Liver (tissue), 9 donors: ENCODE measurements around the gene RSRC1. TPM values are rescaled to one million over a fixed set of nuclear protein-coding genes. Genes with fewer than 3 reads are reported as not detected.

Experiments
- DNase-seq: peaks from one replicate; pipeline ENCODE4 v3.0.0-alpha.2; 2017; ENCODE audit warnings: low spot score
- H3K27ac ChIP-seq, 2 donors: one replicate each; pipeline ENCODE4 v1.7.0; 2013; ENCODE audit warnings: inconsistent platforms in 2 of 2, low read length in 2 of 2, control low read depth in 1 of 2, low read depth in 1 of 2, mild to moderate bottlenecking in 1 of 2
- H3K27me3 ChIP-seq, 4 donors: one replicate each; pipeline versions ENCODE4 v1.6.1 to v1.7.0; 2013; ENCODE audit warnings: low read length in 3 of 4, inconsistent platforms in 1 of 4, mild to moderate bottlenecking in 1 of 4, moderate library complexity in 1 of 4; ENCODE audit not compliant: control insufficient read depth in 4 of 4, insufficient read depth in 4 of 4
- H3K36me3 ChIP-seq, 4 donors: one replicate each; pipeline versions ENCODE4 v1.6.1 to v1.7.0; 2013; ENCODE audit warnings: low read length in 3 of 4, mild to moderate bottlenecking in 3 of 4, low read depth in 1 of 4, moderate library complexity in 1 of 4; ENCODE audit not compliant: control insufficient read depth in 4 of 4, insufficient read depth in 3 of 4
- H3K4me1 ChIP-seq, 4 donors: one replicate each; pipeline versions ENCODE4 v1.6.1 to v1.7.0; 2013; ENCODE audit warnings: low read length in 3 of 4, mild to moderate bottlenecking in 3 of 4, moderate library complexity in 1 of 4; ENCODE audit not compliant: control insufficient read depth in 4 of 4, insufficient read depth in 4 of 4
- H3K4me3 ChIP-seq, 3 donors: one replicate each; pipeline versions ENCODE4 v1.6.1 to v1.7.0; 2013; ENCODE audit warnings: low read length in 3 of 3, control low read depth in 1 of 3, low read depth in 1 of 3, mild to moderate bottlenecking in 1 of 3
- H3K9ac ChIP-seq, 2 donors: one replicate each; pipeline ENCODE4 v1.7.0; 2013; ENCODE audit warnings: low read length in 2 of 2, mild to moderate bottlenecking in 2 of 2, moderate library complexity in 2 of 2, control low read depth in 1 of 2, low read depth in 1 of 2
- H3K9me3 ChIP-seq, 4 donors: one replicate each; pipeline versions ENCODE4 v1.6.1 to v1.7.0; 2013; ENCODE audit warnings: low read length in 3 of 4; ENCODE audit not compliant: control insufficient read depth in 4 of 4
- ATF3 ChIP-seq: IDR thresholded peaks from 2 replicates; pipeline ENCODE4 v1.6.1; 2016; ENCODE audit warnings: antibody characterized with exemption
- CTCF ChIP-seq: fragments of 150-350 bp; IDR thresholded peaks from 2 replicates; pipeline ENCODE4 v1.5.1; 2017; ENCODE audit warnings: improper control_type of control experiment, low read depth, low read length; ENCODE audit not compliant: missing input control
- FOXA1 ChIP-seq: IDR thresholded peaks from 2 replicates; pipeline ENCODE4 v1.6.1; 2016; ENCODE audit warnings: antibody characterized with exemption
- FOXA2 ChIP-seq: IDR thresholded peaks from 2 replicates; pipeline ENCODE4 v1.6.1; 2016; ENCODE audit warnings: antibody characterized with exemption
- GABPA ChIP-seq, 2 donors: IDR thresholded peaks in 1 of 2; conservative IDR thresholded peaks in 1 of 2; 2 replicates each; pipeline ENCODE4 v1.6.1; 2016; ENCODE audit warnings: antibody characterized with exemption in 2 of 2, mild to moderate bottlenecking in 1 of 2, moderate library complexity in 1 of 2
- HNF4A ChIP-seq, 2 donors: conservative IDR thresholded peaks; 2 replicates each; pipeline ENCODE4 v1.6.1; 2016; ENCODE audit warnings: antibody characterized with exemption in 2 of 2, mild to moderate bottlenecking in 2 of 2
- HNF4G ChIP-seq: IDR thresholded peaks from 2 replicates; pipeline ENCODE4 v1.6.1; 2016; ENCODE audit warnings: antibody characterized with exemption
- MAX ChIP-seq: IDR thresholded peaks from 2 replicates; pipeline ENCODE4 v1.6.1; 2016; ENCODE audit warnings: antibody characterized with exemption
- NR2F2 ChIP-seq: IDR thresholded peaks from 2 replicates; pipeline ENCODE4 v1.6.1; 2016; ENCODE audit warnings: antibody characterized with exemption
- RAD21 ChIP-seq, 2 donors: IDR thresholded peaks; 2 replicates each; pipeline ENCODE4 v1.6.1; 2016; ENCODE audit warnings: antibody characterized with exemption in 2 of 2, mild to moderate bottlenecking in 2 of 2
- REST ChIP-seq: IDR thresholded peaks from 2 replicates; pipeline ENCODE4 v1.6.1; 2016; ENCODE audit warnings: antibody characterized with exemption, mild to moderate bottlenecking
- SP1 ChIP-seq: IDR thresholded peaks from 2 replicates; pipeline ENCODE4 v1.6.1; 2018; ENCODE audit warnings: antibody characterized with exemption, mild to moderate bottlenecking
- TAF1 ChIP-seq: conservative IDR thresholded peaks from 2 replicates; pipeline ENCODE4 v1.6.1; 2016; ENCODE audit warnings: antibody characterized with exemption, mild to moderate bottlenecking
- ZBTB33 ChIP-seq: IDR thresholded peaks from 2 replicates; pipeline ENCODE4 v1.6.1; 2016; ENCODE audit warnings: antibody characterized with exemption
- WGBS: extraction: QIAGEN DNeasy Blood & Tissue Kit; methylation state at CpG from one replicate; pipeline ENCODE4 v1.1.7; 2013; 5-methylcytosine and 5-hydroxymethylcytosine counted together
- polyA plus RNA-seq, 2 donors: library from polyadenylated mRNA; stranded (reverse) in 1 of 2; unstranded in 1 of 2; fragments of 200-250 nt in 1 of 2; fragments of >200 nt in 1 of 2; fragmentation: Nextera tagmentation in 1 of 2; extraction: Ambion mirVana in 1 of 2; gene quantifications; one replicate each; pipeline versions ENCODE4 v1.2.1 to v1.2.3, GENCODE V29; 2013 to 2015
- total RNA-seq, 2 donors: library from RNA; depleted of rRNA; stranded (reverse); fragments of >200 nt; gene quantifications; one replicate each; pipeline ENCODE4 v1.2.3, GENCODE V29; 2014
- donor health status: healthy.
- donor health status: healthy.
- donor health status: healthy.
- donor health status: healthy.
- donor health status: healthy.

Gene RSRC1
- total and polyA plus RNA-seq, 4 donors = 7.2 to 30.3 (median 20.7) TPM

GRCh38 chr3:158248261-158248660, 138.4 kb downstream of the RSRC1 start:
- Histone ChIP-seq H3K9me3 (no peaks in the 10 kb centered on the region), H3K27ac (no peak overlapping the region), H3K27me3 (no peaks in the 10 kb centered on the region), H3K36me3 (no peaks in the 10 kb centered on the region), H3K4me3 (no peak overlapping the region), H3K4me1 (no peaks in the 10 kb centered on the region), H3K9ac (no peak overlapping the region)
- no peak for DNase-seq
- TF ChIP-seq RAD21 (IDR thresholded peaks at IDR 0.05) (no peak), TAF1 (no peak), SP1 (no peak)

- H3K36me3 ChIP-seq = no peaks in the 10 kb centered on the region
- 93% methylated on average over 2 of the region's 2 CpGs for WGBS
- no peak overlapping the region for H3K27ac ChIP-seq
- TF ChIP-seq CTCF (no peak), FOXA2 (no peak), HNF4A (conservative IDR thresholded peaks at IDR 0.05) (no peak), NR2F2 (no peak), REST (no peak), HNF4G (no peak), ATF3 (no peak), RAD21 (IDR thresholded peaks at IDR 0.05) (no peak), ZBTB33 (no peak), FOXA1 (no peak), GABPA (IDR thresholded peaks at IDR 0.05 in 1 of 2, conservative IDR thresholded peaks at IDR 0.05 in 1 of 2) (no peak), MAX (no peak)
- H3K4me3 ChIP-seq = no peak overlapping the region
- no peaks in the 10 kb centered on the region for H3K4me1 ChIP-seq
- DNase-seq = no peak
- no peaks in the 10 kb centered on the region for H3K9me3 ChIP-seq
- H3K9ac ChIP-seq = no peak overlapping the region
- H3K27me3 ChIP-seq = no peaks in the 10 kb centered on the region
These were observed 139.3 kb downstream of the RSRC1 start for GRCh38 chr3:158249183-158249582.
